Sigmoid colon (tissue), 4 donors: ENCODE measurements around the gene SNX32.

ENCODE experiments used
- EP300 ChIP-seq, 4 donors: sonication (generic); formaldehyde crosslinking; IDR thresholded peaks; one replicate each; pipeline ENCODE4 v1.6.1; 2017; ENCODE audit warnings: antibody characterized with exemption in 4 of 4
- POLR2AphosphoS5 ChIP-seq, 4 donors: sonication (generic); formaldehyde crosslinking; IDR thresholded peaks; one replicate each; pipeline ENCODE4 v1.6.1; 2017; ENCODE audit warnings: antibody characterized with exemption in 4 of 4

DNA sequence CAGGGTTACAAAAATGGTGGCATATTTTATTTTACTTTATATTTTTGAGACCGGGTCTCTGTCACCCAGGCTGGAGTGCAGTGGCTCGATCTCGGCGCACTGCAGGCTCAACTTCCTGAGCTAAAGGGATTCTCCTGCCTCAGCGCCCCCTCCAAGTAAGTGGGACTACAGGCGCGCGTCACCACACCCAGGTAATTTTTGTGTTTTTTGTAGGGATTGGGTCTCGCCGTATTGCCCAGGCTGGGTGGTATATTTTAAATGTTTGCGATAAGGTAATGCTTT, 67.1 kb downstream of the SNX32 start:
- TF ChIP-seq EP300 (IDR thresholded peaks at IDR 0.05) (no peak), POLR2AphosphoS5 (IDR thresholded peaks at IDR 0.05) (no peak)
